GM18517 (cell line): ENCODE results near the gene CEP170B.
"Not testable (repeated sequence)": the region's sequence is repeated elsewhere in the genome, so short reads cannot be mapped to it uniquely, and the experiment has no call there.

Experiments
- ATAC-seq: cut with Tn5 transposase; IDR thresholded peaks from one replicate; pipeline ENCODE4 v1.9.1; 2021; ENCODE audit warnings: mild to moderate bottlenecking, moderate library complexity; ENCODE audit not compliant: unreplicated experiment

Gene CEP170B

GRCh38 chr14:104888489-104889374 is 23.7 kb downstream of the CEP170B start:
- ATAC-seq, result no peak

GRCh38 chr14:104889375-104889757 is 24.3 kb downstream of the CEP170B start:
- no peak for ATAC-seq

GRCh38 chr14:104890292-104890691 is 25.2 kb downstream of the CEP170B start:
- not testable (repeated sequence) for ATAC-seq

- no peak for ATAC-seq
Observed at GRCh38 chr14:104891121-104891551, 26.1 kb downstream of the CEP170B start.

GRCh38 chr14:104891664-104892530 is 26.8 kb downstream of the CEP170B start:
- ATAC-seq, result no peak

DNA sequence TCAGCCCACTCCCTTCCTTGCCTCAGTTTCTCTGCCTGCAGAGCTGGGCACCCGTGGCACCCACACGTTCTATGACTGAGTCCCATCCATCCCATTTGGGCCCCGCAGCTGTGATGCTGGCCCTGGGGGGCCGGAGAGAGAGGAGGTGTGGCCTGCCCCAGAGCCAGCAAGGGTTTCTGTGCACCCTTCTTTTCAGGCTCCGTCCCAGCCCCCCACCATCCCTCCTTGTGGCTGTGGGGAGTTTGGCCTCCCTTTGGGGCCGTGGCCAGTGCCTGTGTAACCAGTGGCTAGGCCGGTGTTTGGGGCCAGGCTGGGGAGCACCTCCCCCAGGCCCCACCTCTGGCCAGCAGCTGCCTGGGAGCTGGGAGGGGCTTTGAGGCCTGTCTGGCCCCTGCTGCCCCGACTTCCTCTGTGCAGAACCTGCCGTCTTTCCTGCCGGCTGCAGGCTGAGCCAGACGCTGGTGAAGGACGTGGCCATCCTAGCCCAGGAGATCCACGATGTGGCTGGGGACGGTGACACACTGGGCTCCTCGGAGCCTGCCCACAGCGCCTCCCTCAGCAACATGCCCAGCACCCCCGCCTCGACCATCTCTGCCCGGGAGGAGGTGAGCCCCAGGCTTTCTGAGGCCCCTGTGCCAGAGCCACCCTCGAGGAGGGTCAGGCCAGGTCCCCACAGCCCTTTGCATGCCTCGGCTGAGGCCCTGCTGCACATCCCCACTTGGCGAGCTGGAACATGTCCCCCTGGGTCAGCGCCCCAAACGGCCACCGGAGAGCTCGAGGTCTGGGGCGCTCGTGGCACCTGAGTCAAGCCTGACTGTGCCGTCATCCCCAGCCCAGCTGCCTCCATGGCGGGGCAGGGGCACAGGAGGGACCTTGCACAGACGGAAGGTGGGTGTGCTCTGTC is 27.7 kb downstream of the CEP170B start:
- no peak for ATAC-seq

- ATAC-seq, result no peak
Observed at GRCh38 chr14:104893435-104894207, 28.6 kb downstream of the CEP170B start.

GRCh38 chr14:104894331-104895206 is 29.5 kb downstream of the CEP170B start:
- no peak for ATAC-seq

- no peak for ATAC-seq
Observed at GRCh38 chr14:104895207-104895785, 30.2 kb downstream of the CEP170B start.

DNA sequence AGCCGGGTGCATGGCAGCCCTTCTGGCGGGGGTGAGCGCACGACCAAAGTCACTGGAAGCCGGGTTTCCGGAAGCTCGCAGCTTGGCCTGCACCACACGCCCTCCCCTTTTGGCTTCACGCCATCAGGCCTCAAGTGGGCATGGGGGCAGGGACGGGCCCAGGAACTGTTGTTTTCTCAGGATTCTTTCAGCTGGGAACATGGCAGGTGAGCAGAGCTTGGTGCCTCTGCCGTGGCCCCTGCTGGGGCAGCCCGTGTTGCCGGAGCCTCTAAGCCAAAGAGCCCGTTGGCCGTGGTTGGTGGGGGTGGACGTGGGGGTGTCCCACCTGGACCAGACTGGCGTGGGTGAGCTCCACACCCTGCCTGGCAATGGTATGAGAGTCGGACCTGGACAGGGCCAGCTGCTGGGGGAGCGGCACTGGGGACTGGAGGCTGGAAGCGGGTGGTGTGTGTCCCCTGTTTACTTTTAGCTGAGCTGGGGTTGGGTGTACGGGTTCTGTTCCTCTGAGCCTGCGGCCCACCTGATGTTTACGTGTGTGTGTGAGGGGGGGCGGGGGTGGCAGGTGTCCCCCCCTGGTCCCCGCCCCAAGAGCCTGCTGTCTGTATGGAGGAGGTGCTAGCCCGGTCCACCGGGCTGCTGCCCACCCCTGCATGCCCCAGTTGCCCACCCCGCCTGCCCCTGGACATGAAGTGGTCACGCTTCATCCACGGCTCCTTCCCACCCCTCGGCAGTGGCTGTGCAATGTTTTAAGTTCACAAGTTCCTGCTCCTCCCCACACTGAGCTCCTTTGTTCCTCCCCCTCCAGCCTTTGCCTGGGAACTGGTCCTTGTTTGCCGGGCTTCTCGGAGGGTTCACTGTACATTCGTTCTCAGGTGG is 31.0 kb downstream of the CEP170B start:
- no peak for ATAC-seq

- no peak for ATAC-seq
Observed at GRCh38 chr14:104897330-104898194, 32.5 kb downstream of the CEP170B start.

GRCh38 chr14:104898195-104898558 is 33.1 kb downstream of the CEP170B start:
- ATAC-seq, result no peak

GRCh38 chr14:104898870-104899510 is 33.9 kb downstream of the CEP170B start:
- ATAC-seq, result no peak

GRCh38 chr14:104899781-104900180 is 34.7 kb downstream of the CEP170B start:
- no peak for ATAC-seq

- no peak for ATAC-seq
Observed at GRCh38 chr14:104900639-104901512, 35.8 kb downstream of the CEP170B start.
